Stimulated activated CD4-positive, alpha-beta T cell treated with anti-CD3 and anti-CD28 coated beads, Interleukin-2, amount 100 ng/mL, for 4 hours (primary cell): ENCODE data around the gene RNF149.
"Not testable (repeated sequence)": the region's sequence is repeated elsewhere in the genome, so short reads cannot be mapped to it uniquely, and the experiment has no call there.

ENCODE experiments used
- DNase-seq: peaks from one replicate; pipeline ENCODE4 v3.0.0-alpha.2; 2020; ENCODE audit warnings: low read depth

RNF149 gene, protein sequence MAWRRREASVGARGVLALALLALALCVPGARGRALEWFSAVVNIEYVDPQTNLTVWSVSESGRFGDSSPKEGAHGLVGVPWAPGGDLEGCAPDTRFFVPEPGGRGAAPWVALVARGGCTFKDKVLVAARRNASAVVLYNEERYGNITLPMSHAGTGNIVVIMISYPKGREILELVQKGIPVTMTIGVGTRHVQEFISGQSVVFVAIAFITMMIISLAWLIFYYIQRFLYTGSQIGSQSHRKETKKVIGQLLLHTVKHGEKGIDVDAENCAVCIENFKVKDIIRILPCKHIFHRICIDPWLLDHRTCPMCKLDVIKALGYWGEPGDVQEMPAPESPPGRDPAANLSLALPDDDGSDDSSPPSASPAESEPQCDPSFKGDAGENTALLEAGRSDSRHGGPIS

GRCh38 chr2:101308432-101309210 lies at the start of gene RNF149:
Gene RNF149 (minus strand): TSS chr2:101308701. CDS start chr2:101308588, 113 bp downstream.
- DNase-seq, result peak; percentile 87

DNA sequence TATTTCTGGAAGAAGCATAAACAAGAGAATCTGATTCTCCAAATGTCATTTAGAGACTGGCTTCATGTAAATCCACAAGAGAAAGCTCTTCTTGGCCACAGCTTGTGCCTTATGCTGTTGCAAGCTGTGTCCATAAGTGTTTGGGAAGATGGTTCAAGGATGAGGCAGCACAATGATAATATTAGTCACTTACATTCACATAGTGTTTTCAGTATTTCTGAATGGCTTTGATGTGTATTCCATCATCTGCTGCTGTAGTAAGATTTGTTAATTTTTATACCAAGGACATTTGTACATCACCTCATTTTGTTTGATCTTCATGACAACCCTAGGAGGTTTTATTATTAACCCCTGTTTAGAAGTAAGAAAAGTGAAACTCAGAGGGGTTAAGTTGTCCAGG lies 48.9 kb upstream of the RNF149 start:
- no peak for DNase-seq

GRCh38 chr2:101356521-101356920 lies 48.0 kb upstream of the RNF149 start:
- DNase-seq, result no peak

DNA sequence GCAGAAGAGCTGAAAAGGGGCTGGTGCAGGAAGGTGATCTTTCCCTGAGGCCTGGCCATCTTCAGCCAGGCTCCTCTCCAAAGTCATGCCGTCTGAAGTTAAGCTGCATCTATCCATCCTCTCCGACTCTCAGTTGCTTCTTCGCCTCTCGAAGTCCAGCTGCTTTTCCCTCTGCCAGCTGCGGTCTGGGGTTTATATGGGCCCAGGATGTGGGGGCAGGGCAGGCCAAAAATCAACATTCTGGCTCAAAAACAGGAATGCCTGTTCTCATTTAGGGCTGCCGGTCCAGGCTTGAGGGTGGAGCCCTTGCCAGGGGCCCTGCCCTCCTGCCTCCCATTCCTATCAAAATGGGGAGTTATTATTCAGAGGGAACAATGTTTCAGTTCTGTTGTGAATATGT lies 47.6 kb upstream of the RNF149 start:
- DNase-seq, result no peak

- no peak for DNase-seq
Measured at GRCh38 chr2:101355401-101356054, 47.0 kb upstream of the RNF149 start.

DNA sequence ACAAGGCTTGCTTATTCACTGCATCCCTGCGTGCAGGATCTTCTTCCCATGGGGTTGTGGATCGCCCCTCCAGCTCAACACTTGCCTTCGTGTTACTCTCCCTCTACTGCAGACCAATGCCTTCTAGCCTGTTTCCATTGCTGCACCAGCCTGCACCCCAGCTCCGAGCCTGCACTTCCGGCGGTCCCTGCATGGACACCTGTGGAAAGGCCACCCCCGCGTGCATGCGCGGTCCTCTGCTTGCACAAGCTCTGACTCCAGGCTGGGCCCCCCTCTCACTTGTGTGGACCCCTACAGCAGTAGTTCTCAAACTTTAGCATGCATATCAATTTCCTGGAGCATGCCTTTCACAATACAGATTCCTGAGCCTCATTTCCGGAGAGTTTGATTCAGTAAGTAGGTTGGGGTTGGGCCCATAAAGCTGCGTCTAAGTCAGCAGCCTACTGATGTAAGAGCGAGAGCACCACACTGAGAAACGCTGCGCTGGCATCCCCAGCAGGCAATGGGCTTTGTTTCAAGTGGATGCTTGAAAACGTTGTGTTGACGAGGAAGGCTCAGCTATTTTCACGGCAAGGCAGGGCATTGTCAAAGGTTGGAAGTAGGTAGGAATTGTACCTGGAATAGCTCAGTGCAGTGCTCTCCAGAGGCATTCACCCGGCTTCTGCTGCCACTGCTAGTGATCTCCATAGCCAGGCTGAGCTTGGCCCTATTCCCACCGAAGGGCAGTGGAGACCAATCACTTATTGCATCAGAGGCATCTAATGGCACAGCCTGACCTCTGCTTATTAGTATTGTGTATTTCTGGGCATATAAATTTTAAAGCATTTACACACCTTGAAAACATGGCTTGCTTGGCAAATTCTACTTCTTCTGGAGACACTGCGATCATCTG lies 46.2 kb upstream of the RNF149 start:
- DNase-seq, result no peak

- DNase-seq, result not testable (repeated sequence)
Measured at GRCh38 chr2:101352631-101353030, 44.1 kb upstream of the RNF149 start.

- DNase-seq, result no peak
Measured at GRCh38 chr2:101351207-101351606, 42.7 kb upstream of the RNF149 start.

GRCh38 chr2:101349893-101350662 lies 41.6 kb upstream of the RNF149 start:
- DNase-seq, result no peak

- DNase-seq, result no peak
Measured at GRCh38 chr2:101348883-101349282, 40.4 kb upstream of the RNF149 start.

GRCh38 chr2:101346909-101347308 lies 38.4 kb upstream of the RNF149 start:
- no peak for DNase-seq

- no peak for DNase-seq
Measured at GRCh38 chr2:101344137-101344536, 35.6 kb upstream of the RNF149 start.

- DNase-seq, result no peak
Measured at GRCh38 chr2:101342625-101343008, 34.1 kb upstream of the RNF149 start.

DNA sequence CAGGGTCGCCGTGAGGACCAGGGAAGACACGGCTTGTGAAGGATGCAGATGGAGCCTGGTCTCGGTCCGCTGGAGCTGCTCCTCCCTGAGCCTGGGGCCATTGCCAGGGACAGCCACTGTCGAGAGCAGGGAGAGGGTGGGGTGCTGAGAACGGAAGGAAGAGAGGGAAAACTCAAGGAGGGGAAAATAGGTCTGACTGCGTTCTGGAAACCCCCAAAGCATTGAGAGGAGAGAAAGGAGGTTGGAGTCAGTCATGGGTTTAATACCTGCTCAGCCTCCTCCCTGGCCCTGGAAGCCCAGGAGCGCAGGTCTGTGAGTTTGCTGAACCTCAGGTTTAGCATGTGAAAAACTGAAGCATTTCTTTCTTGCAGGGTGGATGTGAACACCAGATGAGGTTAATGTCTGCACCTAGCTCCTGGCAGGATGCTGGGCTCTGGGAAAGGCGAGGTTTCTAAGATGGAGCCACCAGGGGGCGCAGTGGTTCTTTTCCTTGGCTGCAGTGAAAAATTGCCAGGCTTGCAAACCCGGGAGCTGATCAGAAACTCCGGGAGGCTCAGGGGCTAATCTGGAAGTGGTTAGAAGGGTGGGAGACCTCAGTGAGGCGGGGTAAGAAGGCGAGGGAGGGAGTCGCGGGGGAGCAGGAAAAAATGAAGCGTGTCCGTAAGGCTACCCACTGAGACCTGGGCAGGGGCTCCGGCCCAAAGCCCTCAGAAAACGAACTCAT lies 33.6 kb upstream of the RNF149 start:
- DNase-seq, result peak; percentile 38

DNA sequence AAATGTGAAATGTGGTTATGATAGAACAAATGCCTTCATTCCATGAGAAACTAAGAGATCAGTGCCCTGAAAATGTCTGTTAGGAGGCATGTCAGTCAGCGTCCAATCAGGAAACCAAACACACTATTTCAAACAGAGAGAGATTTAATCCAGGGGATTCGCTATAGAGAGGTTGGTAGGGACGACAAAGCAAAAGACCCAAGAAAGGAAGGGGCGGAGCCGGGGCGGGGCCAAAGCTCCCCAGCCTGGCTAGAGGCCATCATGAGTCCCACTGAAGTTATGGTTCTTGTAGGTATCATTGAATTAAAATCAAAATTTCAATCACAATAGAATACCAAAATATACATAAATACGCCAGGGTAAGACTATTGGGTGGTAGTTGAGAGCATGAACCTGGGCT lies 32.9 kb upstream of the RNF149 start:
- DNase-seq, result no peak

GRCh38 chr2:101340141-101340551 lies 31.6 kb upstream of the RNF149 start:
- DNase-seq, result no peak

DNA sequence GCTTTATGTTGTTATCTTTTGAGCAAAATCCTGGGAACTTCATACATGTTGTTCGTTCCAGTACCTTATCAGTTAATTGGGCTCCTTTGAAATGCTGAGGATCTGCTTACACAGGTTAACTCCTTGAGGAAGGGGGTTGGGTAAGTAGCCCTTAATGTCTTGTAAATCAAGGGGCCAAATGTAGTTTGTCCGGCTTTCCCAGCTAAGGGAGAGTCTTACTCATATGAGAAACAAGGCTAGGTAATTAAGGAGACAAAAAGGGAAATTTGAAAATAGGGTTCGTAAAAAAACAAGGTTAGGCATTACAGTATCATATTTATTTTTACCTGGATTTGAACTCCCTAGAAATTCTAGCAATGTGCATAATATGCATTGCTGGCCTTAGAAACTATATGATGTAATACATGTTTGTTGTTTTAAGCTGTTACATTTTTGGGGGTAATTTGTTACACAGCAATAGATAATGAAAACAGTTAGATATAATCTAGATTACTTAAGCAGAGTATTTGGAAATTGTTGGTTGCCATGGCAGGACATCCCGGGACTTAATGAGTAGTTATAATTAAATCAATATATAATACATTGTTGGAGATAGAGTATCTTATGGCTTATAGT lies 30.9 kb upstream of the RNF149 start:
- no peak for DNase-seq

DNA sequence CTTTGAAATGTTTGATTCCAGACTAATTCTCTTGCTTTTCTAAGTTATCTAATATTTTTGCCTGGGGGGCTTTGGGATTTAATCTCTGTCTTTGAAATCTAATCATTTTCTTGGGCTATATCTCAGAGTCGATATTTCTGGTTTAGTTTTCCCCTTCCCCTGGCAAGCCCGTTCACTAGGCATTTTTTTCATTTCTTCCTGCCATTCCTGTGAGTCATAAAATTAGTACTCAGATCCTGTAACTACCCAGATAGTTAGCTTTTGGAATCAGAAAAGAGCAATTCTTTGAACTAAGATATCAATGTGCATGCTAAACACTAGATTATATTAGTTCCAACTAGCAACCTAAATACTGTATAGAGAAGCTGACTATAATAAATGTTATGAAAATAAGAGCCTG lies 29.4 kb upstream of the RNF149 start:
- DNase-seq, result no peak

- DNase-seq, result no peak
Measured at GRCh38 chr2:101332885-101333766, 24.6 kb upstream of the RNF149 start.
